Breast epithelium (tissue), 3 donors: ENCODE data around the gene TMEM255B.

Experiments used
- CTCF ChIP-seq, 3 donors: fragments of 450-650 bp; IDR thresholded peaks; one replicate each; pipeline ENCODE4 v1.5.1; 2016 to 2017; ENCODE audit warnings: antibody characterized with exemption in 3 of 3, mild to moderate bottlenecking in 3 of 3, moderate library complexity in 3 of 3
- POLR2AphosphoS5 ChIP-seq, 3 donors: sonication (generic); formaldehyde crosslinking; IDR thresholded peaks; one replicate each; pipeline ENCODE4 v1.6.1; 2017; ENCODE audit warnings: antibody characterized with exemption in 3 of 3

- TF ChIP-seq CTCF (IDR thresholded peaks at IDR 0.05) (no peak), POLR2AphosphoS5 (IDR thresholded peaks at IDR 0.05) (no peak)
Observed at GRCh38 chr13:113860665-113861432, 101.8 kb downstream of the TMEM255B start.
